LNCaP clone FGC (cell line): ENCODE data around the gene ICOS.

Experiments
- DNase-seq: peaks from one replicate; pipeline ENCODE4 v3.0.0-alpha.2; 2011; ENCODE audit warnings: low read depth
- H3K4me3 ChIP-seq: 2 replicates; pipeline ENCODE4 v1.5.1; 2011; ENCODE audit warnings: mild to moderate bottlenecking, low read depth, low read length, control low read depth
- CTCF ChIP-seq: IDR thresholded peaks from 2 replicates; pipeline ENCODE4 v1.5.1; 2012; ENCODE audit warnings: mild to moderate bottlenecking; ENCODE audit not compliant: control insufficient read depth, insufficient read depth; ENCODE audit errors: extremely low read depth

ICOS gene

GRCh38 chr2:204005940-204006721 lies 69.6 kb downstream of the ICOS start:
- H3K4me3 ChIP-seq, result no peak overlapping the region
- no peak for TF ChIP-seq CTCF
- no peak for DNase-seq

GRCh38 chr2:204008352-204008751 lies 71.8 kb downstream of the ICOS start:
- TF ChIP-seq CTCF, result no peak
- H3K4me3 ChIP-seq, result no peak overlapping the region
- DNase-seq, result no peak

- no peak overlapping the region; the same call in 1 of the 2 replicates for H3K4me3 ChIP-seq
- DNase-seq, result no peak
- no peak for TF ChIP-seq CTCF
Measured at GRCh38 chr2:204010628-204011560, 74.3 kb downstream of the ICOS start.
